Astrocyte of the spinal cord (primary cell): ENCODE results near the gene CLIP4.

ENCODE experiments used
- DNase-seq: peaks from one replicate; pipeline ENCODE4 v3.0.0; 2011; ENCODE audit warnings: low read depth, low spot score
- H3K4me3 ChIP-seq: 2 replicates; pipeline ENCODE4 v1.5.1; 2011; ENCODE audit warnings: low read depth, mild to moderate bottlenecking, low read length, moderate library complexity
- in situ Hi-C: cut with HindIII; loops from 2 replicates; pipeline ENCODE4 v1.10.0; 2017; ENCODE audit warnings: low sequenced_read_pairs
- TF ChIP-seq, protein P1 (sequence below): IDR thresholded peaks from 2 replicates; pipeline ENCODE4 v1.5.1; 2012; ENCODE audit warnings: low read depth, mild to moderate bottlenecking, low read length, inconsistent platforms

Gene CLIP4

DNA sequence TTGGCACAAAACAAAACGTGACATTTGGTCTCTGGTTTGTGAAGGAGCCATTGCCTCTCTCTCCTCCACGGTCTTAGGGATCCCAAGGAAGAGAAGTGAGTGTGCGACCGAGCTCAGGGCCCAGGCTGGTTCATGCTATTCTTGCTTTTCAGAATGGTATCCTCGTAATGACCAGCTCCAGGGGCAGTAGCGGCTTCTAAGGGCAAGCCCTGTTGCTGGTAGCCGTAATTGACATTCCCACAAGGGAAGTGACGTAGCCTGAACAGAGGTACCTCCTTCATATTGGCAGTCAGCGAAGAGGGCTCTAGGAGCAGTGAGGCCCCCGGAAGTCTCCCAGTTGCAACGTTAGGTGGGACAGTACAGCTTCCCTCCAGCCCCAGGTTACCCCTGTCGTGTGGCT is 77.9 kb downstream of the CLIP4 start:
- TF ChIP-seq, protein P1, sequence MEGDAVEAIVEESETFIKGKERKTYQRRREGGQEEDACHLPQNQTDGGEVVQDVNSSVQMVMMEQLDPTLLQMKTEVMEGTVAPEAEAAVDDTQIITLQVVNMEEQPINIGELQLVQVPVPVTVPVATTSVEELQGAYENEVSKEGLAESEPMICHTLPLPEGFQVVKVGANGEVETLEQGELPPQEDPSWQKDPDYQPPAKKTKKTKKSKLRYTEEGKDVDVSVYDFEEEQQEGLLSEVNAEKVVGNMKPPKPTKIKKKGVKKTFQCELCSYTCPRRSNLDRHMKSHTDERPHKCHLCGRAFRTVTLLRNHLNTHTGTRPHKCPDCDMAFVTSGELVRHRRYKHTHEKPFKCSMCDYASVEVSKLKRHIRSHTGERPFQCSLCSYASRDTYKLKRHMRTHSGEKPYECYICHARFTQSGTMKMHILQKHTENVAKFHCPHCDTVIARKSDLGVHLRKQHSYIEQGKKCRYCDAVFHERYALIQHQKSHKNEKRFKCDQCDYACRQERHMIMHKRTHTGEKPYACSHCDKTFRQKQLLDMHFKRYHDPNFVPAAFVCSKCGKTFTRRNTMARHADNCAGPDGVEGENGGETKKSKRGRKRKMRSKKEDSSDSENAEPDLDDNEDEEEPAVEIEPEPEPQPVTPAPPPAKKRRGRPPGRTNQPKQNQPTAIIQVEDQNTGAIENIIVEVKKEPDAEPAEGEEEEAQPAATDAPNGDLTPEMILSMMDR, result no peak
- no peak for DNase-seq
- no peak overlapping the region for H3K4me3 ChIP-seq
- in situ Hi-C loops, result no loop called here

DNA sequence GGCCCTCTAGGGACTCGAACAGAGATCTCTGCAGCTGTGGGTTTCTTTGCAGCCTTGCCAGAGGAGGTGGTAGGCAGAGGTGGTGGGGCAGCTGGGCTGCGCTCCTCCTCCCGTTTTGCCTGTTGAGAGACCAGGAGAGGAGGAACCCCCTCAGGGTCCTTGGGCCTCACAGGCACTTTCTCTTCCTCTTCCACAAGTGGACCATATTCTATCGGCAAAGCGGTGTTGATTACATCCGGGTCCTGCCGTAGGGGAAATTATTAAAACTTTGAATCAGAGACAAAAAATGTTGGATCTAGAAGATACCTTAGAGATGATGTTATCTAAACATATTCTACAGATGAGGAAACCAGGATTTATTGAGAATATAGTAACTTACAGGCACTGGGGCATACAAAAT is 78.5 kb downstream of the CLIP4 start:
- H3K4me3 ChIP-seq, result no peak overlapping the region
- in situ Hi-C loops, result no loop called here
- TF ChIP-seq, protein P1, result no peak
- DNase-seq, result no peak

DNA sequence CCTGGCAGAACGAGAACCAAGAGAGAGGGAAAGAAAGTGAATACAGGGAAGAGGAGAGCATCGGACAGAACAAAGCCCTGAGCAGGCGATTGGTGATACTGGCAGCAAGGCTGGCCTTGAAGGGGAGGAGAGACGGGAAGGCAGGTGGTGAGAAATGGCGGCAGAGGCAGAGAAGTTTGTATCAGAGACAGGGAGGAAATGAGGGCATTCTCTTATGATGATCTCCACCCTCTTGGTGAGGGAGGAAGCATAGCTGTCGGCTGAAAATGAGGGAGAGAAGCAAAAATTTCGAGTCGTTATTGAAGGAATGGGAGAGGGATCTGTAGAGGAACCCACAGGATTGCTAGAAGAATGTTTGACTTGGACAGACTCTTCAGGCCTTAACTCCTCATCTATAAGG is 80.6 kb downstream of the CLIP4 start:
- in situ Hi-C loops, result no loop called here
- TF ChIP-seq, protein P1, result no peak
- no peak for DNase-seq
- no peak overlapping the region for H3K4me3 ChIP-seq

DNA sequence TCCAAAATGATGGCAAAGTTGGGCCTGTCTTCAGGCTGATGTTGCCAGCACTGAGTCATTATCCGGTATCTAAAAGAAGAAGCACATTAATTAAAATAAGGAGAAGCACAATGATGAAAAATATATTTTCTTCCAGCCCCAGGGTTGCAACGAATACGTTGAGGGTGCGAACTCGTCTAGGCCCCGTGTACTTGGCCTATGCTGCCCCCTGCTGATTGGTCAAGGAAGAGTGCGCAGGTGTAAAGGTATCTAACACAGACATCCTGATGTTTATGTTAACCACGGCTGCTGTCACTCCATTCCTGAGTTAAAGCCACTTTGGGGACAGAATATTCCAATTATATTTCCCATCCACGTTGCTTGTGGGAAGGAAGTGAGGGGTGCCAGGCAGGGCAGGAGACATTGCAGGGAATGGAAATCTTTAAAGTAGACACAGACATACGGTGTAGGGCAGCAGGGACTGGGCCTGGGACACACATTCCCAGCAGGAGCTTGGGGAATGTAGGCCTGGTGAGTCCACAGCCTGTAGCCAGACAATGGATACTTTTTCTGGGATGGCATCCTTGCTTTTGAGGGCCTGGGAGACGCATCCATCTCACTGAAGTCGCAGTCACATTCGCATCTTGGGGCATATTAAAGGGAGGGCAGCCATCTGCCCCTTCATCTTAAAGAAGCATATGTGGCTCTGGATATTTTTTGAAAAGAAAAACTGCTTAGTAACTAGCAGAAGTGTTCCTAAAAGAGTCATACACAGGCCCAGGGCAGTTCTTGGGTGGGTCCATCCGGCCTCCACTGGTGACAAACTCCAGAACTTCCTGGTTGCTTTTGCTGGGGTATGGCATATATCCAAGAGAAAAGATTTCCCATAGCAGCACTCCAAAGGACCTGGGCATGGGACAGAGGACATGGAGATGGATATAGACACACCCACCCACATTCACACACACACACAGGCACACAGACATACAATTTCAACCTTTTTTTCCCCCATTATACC is 81.9 kb downstream of the CLIP4 start:
- in situ Hi-C loops, result no loop called here
- peak; percentile 49 for DNase-seq
- TF ChIP-seq, protein P1, result peak; percentile 75
- H3K4me3 ChIP-seq, result no peak overlapping the region

DNA sequence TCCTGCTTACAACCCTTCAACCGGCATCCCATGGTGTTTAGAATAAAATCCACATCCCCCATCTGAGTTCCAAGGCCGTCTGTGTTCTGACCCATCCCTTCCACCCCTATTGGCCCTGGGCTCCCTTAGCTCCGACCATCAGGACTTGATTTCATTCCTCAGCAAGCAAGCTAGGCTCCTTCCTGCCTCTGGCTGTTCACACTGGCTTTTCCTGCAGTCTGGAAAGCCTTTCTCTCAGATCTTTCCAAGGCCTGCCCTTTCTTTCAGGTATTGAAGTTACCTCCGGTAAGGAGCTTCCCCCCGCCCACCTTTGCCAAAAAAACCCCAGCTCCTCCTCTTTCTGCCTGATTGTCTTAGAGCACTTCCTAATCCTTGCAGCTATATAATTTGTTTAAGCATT is 86.8 kb downstream of the CLIP4 start:
- no peak for DNase-seq
- in situ Hi-C loops, result no loop called here
- TF ChIP-seq, protein P1, result no peak
- H3K4me3 ChIP-seq, result no peak overlapping the region

DNA sequence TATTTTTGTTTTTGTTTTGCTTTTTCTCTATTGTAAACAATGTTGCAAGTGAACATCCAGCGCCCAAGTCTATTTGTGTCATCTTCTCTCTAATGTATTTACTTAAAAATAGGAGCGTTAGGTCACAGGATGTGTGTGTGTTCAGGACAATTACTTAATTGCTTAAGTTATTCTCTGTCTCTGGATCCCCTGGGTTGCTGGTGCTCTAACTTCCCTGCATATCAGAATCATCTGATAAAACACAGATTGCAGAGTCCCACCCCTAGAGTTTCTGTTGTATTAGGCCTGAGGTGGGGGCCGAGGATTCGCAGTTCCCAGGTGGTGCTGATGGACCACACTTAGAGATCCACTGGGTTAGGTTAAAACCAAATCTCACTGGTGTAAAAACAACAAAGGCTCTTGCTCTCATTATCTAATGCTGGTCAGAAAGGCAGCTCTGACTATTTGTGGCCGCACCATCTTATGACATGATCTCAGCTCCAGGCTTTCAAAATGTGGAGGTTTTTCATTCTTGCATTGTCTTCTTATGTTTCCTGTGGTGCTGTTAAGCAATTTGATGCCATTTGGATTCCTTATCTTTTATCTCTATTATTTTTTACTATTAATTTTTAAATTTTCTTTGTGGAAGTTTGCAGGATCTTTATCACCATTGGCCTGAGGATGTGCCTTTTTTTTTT is 87.7 kb downstream of the CLIP4 start:
- no peak for DNase-seq
- in situ Hi-C loops, result no loop called here
- TF ChIP-seq, protein P1, result no peak
- no peak overlapping the region for H3K4me3 ChIP-seq
